Glomerular visceral epithelial cell (primary cell): Measurements from ENCODE around the gene CRACR2B.

Source experiments
- DNase-seq: peaks from one replicate; pipeline ENCODE4 v3.0.0-alpha.2; 2016; ENCODE audit errors: extremely low spot score

CRACR2B gene

DNA sequence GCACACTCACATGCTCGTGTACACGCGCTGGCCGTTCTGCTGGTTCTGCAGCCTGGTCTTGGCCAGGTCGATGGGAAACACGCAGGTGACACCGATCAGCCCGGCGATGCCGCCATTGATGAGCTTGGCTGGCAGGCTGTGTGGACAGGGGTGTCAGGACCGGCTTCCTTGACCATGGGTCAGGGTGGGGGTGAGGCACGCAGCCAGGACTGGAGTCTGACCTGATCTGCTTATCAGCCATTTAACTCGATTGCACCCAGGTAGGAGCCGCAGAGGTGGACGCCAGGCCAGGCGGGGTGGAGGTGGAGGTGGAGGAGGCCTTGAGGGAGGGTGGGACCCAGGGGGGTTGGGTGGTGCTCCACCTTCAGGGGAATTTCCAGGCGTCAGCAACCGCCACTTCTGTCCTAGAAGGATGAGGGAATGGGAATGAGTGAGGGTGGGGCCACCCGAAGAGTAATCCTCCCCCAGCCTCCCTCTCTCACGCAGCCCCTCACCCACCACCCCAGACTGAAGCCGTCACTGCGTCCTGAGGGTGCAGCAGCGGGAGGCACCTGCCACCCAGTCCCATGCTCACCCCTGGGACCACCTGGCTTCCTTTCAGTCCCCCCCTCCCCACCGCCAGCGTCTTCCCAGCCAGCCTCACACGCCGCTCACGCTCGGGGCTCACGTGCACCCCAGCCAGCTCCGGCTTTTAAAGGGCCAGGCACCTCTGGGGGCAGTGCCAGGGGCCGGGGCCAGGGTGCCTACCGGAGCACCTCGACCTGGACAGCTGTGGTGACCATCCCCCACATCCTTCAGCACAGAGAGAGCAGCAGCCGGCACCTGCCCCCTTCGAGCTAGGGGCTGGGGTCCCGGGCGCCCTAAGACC is 32.7 kb upstream of the CRACR2B start:
- no peak for DNase-seq

DNA sequence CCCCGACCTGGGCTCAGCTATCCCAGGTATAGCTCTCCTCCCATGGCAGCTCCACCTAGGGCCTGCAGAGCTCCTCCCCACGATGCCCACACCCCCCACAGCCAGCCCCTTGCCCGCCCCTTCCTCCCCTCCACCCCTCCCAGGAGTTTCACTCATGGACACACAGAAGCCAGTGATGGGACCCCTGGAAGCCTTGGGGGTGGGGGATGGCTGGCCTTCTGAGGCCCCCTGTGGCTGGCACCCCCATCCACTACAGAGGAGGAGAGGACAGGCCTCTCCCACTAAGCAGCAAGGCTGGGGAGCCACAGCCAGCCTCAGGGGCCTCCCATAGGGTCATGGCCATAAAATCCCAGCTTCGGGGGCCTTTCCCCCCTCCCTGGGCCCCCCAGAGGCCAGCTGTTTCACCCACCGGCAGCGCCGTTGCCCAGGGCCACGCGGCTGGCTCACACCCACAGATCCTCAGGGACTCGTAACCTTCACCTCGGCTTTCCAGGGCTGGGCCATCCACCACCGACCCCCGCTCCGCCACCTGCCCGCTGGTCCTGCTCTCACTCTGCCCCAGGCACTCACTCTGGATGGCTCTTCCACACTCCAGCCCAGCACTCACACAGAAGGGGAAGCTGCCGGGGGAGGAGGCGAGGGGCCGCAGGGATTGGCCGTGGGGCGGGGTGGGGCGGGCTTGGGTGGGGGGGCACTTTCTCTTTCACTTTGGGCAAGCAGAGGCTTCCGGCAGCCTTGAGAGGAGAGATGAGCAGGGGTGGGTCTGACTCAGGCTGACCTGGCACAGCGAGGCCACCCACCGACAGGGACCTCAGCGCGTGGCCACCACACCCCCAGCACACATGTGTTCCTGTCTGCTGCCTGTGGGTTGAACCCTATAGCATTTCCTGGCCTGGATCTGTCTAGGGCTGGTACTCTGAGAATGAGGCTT is 31.8 kb upstream of the CRACR2B start:
- peak; percentile 92 for DNase-seq

DNA sequence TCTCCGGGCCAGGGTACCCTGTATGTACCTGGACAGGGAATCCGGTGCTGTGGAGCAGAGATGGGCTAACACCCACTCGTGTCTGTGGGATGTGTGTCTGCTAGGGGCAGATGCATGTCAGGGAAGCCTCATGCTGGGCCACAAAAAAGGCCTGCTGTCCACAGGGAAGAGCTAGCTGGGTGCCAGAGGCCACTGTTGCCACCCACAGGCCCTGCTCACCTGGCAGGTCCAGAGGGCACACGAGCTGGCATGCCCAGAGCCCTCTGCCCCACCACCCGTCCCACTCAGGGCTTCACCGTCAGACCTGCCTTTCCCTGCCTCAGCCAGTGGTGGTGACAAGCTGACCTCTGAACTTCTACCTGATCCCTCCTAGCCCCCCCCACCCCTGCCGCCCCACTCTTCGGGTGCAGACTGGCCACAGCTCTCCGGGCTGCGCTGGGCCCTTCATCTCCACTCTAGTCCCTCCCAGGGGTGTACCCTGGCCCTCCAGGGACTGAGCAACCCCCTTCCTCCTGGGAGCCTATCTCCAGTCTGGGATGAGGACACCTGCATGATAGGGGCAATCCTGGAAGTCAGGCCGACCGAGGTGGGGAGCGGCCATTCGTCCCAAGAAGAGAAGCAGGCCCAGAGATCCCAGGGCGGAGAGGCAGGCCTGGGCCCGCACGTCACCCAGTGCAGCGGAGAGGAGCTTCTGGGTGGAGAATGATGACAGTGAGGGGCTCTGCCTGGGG is 31.0 kb upstream of the CRACR2B start:
- no peak for DNase-seq

DNA sequence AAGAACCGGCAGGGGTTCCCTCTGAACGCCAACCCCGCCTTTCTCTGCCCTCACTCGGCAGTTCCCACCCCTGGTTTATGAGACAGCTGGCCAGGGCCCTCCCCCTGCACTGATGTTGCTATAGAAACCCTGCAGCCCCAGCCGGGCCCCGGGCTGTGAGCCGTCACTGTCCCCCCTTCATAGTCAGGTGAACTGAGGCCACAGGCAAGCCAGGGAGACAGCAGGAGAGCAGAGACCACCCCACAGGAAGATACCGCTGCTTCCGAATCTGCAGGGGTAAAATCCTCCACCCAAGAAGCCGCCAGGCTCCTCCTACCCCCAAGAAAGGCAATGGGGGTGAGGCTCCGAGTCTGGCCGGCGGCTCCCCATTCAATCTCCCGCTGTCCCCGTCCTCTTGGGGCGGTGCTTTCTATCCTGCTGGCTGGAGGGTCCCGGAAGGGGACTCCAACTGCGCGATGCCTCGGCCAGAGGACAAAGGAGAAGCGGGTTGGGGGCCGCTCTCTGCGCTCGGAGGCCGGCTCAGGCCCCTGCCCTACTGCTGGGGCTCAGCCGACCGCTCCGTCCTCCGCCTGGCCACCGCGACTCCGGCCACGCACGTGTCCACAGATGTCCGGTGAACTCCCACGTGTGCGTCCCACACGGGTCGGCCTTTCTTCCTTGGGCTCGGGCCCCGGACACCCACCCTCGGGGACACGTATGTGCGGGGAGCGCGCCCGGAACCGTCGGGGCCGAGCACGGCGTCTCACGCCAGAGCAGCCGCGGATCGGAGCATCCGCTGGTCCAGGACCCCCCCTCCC is 30.2 kb upstream of the CRACR2B start:
- peak; percentile 75 for DNase-seq

DNA sequence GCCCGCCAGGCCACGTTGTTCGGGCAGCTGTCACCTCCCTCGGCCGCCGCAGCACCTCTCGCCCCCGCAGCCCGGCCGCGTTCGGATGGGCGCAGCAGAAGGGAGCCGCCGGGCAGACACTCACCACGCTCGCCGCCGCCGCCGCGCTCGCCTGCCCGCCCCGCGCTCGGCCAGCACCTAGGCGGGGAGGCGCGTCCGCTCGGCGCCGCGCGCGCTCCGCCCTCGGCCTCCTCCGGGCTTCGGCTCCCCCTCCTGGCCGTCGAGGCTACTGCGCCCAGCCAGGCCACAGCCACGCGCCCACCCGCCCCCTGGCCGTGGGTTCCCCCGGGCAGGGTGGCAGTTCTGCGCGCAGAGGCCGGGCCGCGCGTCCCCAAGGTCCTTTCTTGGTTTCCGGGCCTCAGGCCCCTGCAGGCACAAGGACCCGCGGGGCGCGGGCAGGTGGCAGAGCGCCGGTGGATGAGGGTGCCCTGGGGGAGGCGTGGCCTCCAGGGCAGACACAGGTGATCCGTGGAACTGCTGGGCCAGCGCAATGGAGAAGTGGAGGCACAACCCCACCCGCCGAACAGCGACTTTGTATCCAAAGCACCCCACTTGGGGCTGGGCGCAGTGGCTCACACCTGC is 29.5 kb upstream of the CRACR2B start, which contains the start of gene SLC25A22:
TSS of gene SLC25A22 (minus strand) at position 189 of the 621 bp plus-strand sequence. CDS start 3,275 bp downstream, outside the sequence.
- DNase-seq: peak; percentile 81

DNA sequence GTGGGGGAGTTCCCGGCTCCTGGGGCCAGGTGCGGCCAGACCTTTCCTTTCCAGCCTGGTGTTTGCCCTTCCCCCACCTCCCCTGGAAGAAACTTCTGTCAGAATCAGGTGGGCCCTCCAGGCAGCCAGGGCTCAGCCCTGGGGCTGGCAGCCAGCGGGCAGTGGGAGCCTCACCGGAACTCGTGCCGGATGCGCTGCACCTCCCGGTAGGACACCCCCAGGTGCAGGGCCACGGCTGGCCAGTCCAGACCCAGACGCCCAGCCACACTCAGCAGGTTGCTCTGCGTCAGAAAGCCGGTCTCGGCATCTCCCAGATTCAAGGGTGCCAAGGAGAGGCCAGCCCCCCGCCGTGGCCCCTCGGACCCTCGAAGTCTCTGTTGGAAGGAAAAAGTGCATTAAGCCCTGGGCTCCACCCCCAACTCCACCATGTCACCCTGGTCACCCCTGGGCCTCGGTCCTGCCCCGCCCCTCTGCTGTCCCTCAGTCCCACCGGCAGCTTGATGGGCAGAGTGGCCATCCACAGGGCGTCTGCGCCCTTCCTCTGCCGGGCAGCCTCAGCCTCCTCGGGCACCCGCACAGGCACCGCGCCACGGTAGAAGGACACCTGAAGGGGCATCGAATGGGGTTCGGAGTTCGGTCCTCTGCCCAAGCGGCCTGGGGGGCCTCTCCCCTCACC is 27.9 kb upstream of the CRACR2B start:
- no peak for DNase-seq

DNA sequence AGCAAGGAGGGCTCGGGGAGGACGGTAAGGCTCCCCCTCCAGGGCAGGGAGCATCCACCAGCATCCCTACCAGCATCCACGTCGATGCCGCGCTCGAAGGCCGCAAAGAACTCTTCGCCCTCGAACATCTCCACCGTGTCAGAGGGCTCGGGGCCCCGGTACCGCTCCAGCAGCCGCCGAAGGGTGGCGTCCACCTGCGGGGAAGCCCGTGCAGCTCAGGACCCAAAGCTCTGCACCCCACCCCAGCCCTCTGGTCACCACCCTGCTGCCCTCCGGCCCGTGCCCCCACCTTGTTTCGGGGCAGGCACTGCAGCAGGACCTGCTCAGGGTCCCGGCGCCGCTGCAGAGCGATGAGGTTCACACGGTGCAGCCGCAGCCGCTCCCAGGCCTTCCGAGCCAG is 27.2 kb upstream of the CRACR2B start:
- no peak for DNase-seq

DNA sequence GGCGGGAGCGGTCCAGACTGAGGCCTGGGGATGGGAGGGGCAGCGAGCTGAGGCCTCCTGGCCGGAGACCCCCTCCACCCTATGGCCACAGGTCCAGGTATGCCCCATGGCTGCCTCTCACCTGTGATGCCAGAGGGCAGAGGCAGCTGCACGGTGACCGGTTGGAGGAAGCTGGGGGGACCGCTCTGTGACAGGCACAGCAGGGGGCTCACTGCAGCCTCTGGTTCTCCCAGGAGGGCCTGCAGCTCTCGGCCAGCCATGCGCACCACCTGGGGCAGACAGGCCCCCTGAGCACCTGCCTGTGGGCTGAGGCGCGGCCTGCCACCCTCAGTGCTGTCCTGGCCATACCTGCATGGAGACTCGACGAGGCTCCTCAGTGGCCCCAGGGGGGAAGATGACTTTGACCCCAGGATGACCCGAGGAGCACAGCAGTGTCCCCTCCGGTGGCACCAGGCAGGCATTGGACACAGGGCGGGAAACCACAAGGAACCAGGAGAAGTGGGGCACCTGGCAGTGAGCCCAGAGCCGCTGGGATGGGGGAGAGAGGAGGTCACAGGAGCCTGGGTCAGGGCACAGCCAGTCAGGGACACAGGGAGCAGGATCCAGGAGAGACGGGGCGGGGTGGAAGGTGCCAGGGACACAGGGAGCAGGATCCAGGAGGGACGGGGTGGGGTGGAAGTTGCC is 26.5 kb upstream of the CRACR2B start:
- DNase-seq: no peak

DNA sequence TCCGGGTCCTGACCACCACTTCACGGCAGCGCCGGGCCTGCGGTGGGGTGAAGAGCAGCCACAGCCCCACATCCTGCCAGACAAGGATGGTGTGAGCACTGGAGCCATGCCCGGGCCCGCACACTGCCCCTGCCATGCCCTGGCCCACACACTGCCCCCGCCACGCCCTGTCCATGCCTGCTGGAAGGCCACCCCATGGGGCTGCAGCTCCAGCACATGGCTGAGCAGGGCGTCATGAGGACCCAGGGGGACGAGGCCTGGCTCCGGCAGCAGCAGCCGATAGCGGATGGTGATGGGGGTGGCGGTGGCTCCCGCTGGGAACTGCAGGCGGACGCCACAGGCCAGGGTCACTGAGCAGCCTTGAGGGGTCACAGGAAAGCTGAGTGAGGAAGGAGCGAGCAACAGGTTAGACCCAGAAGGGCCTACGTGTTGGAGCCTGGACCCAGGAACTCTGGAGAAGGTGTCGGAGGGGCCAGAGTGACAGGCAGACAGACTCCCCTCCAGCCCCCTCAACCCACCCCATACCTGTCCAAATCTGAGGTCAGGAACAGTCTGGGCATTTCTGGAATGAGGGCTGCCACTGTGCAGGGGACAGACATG is 25.6 kb upstream of the CRACR2B start:
- DNase-seq: no peak

DNA sequence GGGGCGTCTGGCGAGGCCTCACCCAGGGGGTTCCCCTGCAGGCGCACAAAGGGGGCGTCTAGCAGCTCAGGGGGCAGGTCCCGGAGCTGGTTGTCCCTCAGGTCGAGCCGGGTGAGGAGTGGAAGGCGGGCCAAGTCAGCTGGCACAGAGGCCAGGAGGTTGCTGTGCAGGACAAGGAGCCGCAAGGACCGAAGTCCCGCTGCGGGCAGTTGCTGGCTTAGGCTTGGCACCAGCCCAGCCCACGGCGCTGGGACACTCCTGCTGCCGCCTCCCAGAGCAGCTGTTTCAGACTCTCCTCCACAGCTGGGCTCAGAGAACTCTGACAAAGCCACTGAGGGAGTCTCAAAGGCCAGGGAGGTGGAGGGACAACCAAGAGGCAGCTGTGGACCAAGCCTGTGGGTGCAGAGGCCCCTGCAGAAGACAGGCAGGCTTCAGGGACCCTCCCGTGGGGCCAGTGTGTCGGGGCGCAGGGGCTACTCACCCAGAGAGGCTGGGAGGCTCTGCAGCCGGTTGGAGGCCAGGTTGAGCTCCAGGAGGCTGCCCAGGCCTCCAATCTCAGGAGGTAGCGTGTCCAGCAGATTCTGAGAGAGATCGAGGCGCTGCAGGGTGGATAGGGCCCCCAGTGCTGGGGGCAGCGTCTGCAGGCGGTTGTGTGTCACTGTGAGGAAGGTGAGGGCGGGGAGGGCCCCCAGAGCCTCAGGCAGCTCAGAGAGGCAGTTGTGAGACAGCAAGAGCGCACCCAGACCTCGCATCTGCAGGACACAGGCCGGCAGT is 24.8 kb upstream of the CRACR2B start:
- DNase-seq: no peak

DNA sequence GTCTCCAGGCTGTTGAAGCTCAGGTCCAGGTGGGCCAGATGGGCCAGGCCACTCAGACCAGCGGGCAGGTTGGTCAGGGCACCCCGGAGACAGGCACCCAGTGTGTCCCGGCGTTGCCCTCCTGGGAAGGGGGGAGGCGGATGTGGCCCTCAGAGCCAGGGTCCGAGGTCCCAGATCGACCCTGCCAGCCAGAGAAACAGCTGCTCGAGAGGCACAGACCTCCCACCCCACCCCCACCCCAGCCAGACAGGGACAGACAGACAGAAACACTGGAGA is 24.3 kb upstream of the CRACR2B start:
- no peak for DNase-seq

DNA sequence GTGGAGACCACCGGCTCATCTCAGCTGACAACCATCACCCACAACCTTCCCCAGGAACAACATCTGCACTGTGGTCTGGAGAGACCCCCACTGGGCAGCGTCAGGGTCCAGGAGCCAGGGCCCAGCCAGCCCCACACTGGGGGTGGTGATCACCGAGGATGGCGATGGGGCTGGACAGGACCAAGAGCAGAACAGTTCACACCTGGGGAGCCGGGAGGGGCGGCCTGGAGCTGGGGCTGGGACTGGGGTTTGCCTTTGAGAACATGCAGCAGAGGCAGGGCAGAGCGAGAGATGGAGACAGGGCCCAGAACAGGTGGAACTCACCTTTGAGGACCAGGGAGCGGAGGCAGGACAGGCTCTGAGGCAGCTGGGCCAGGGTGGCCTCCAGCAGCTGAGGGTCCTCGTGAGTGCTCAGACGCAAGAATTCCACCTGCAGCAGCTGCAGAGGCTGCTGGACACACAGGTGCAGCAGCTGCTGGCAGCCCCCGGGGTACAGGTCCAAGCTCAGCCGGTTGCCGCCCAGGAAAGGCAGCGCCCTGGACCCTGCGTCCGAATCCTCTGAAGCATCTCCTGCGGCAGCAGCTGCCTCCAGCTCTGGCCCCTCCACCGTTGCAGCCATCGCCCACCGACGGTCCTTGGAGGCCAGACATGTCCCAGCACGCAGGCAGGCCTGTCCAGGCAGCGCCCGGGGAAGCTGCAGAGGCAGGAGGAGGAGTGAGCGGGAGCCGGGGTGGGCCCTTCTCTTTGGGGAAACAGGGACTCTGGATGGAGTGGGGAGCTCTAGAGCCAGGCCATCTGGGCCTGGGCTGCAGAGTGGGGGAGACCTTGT is 23.7 kb upstream of the CRACR2B start:
- no peak for DNase-seq

DNA sequence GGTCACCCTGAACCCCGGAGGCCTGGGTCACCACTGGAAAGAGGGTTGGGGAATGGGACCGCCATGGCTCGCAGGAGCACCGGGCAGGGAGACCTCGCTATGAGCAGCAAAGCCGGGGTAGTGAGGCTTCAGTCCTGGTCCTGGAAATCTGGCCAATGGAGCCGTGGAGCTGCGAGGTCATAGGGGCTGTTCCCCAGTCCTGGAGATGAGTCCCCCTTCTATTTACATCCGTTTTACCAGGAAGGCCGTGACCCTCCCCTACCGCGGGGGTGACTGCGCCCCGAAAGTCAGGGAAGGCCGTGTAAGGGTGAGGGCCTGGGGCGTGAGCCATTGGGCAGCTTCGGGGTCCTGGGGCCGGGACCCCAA is 23.1 kb upstream of the CRACR2B start:
- DNase-seq: no peak

DNA sequence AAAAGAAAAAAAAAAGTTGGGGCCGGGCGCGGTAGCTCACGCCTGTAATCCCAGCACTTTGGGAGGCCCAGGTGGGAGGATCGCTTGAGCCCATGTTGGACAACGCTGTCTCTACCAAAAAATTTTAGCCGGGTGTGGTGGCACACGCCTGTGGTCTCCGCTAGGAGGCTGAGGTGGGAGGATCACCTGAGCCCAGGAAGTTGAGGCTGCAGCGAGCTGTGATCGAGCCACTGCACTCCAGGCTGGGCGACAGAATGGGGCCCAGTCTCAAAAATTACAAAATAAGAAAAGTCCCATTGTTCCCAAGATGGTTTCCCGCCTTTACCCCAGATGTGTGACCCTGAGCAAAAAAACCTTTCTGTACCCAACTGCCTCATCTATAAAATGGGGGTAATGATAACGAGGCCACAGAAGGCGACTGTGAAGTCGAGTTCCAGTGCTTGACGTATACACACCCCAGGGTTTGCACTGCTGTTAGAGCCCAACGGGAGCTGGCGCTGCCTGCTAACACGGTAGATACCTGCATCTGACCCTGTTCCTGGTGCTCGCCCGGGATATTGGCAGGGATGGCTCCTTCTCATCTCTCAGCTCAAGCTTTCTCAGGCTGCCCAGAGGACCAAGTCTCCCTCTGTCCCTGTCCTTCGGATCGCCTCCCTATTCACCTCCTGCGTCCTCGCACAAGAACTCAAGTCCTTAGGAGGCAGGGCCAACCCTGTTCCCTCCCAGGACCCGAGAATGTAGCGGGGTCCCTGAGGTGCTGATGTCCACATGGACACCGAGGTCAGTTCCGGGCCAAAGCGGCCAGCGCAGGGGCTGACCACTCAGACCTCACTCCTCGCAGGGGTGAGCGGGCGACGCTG is 19.1 kb upstream of the CRACR2B start:
- DNase-seq: peak; percentile 70

DNA sequence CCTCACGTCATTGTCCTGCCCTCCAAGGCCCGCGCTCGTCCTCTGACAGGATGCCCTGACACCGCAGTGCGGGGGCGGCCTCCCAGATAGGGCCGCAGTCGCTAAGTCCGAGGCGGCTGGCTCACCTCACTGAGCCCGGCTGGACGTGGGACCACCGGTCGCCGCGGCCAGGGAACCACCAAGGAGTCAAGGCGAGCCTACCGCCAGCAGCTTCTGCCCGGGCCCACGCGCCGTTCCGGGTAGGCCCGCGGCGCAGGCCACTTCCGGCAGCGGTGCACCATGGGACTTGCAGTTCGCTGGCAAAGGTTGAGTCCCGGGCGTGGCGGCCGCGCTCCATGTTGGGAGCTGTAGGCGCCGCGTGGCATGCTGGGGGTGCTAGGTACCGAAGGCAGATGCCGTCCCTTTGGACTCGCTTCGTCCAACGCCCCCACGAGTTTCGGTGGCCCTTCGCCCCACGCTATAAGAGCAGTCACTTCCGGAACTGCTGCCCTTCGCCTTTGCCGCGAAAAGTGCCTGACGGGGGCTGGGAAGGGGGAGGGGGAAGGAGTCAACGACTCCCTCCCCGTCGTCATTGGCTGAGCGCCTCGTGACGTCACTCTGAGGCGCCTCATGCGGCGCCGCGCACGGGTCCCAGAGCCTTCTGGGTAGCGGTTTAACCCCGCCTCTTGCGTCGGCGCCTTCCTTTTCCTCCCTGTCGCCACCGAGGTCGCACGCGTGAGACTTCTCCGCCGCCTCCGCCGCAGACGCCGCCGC is 18.3 kb upstream of the CRACR2B start, which contains the start of gene RPLP2:
TSS of gene RPLP2 (plus strand) at position 681 of the 753 bp plus-strand sequence. CDS start 268 bp downstream, outside the sequence.
- DNase-seq: peak; percentile 95

DNA sequence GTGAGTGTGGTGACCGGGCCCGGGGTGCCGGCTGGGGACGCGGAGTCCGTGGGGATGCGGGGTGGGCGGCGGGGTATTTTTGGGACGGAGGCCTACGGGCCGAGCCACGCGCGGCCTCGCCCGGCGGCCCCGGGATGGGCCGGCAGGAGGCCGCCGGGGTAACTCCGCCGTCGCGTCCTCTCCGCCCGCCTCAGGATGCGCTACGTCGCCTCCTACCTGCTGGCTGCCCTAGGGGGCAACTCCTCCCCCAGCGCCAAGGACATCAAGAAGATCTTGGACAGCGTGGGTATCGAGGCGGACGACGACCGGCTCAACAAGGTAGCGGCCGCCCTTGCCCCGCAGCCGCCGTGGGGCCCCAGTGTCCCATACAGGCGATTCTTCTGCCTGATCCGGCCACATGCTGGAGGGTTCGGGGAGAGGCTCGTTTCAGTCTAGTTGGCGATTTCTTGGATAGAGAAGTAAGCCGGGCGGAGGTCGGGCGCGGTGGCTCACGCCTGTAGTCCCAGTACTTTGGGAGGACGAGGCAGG is 17.6 kb upstream of the CRACR2B start:
- DNase-seq: no peak
